ENCODE measurements around the gene B4GALT6. TPM values are rescaled to one million over a fixed set of nuclear protein-coding genes. Genes with fewer than 3 reads are reported as not detected.

The B4GALT6 gene
- total RNA-seq (2021; fragmentation: NEBNext Ultra II Directional; extraction: Animal tissue kit (Norgen Biotek cat#: 25700)) (37.9 and 41.5 TPM in 2 replicates), polyA plus RNA-seq (2011; rRNA removed) (4.3 and 6.3 TPM in 2 replicates), polyA minus RNA-seq (2011; rRNA and poly(A)+ RNA removed) (17.3 and 20.4 TPM in 2 replicates)
- polyA plus RNA-seq (2011; cell fraction: cytosol; rRNA removed) = 6.1 TPM
- polyA plus RNA-seq (2011; cell fraction: nucleus; rRNA removed) = 13.3 TPM
- 9.5 to 17.6 TPM (median 13.1 TPM) in 4 replicates for polyA plus RNA-seq (2012, experiment 1 of 2)
- polyA plus RNA-seq (2012, experiment 2 of 2) = 1.9 TPM
- polyA plus RNA-seq (2013, experiment 1 of 2) = 42.4 TPM
- polyA plus RNA-seq (2013, experiment 2 of 2) = 41.4 TPM
- 13.8 TPM for polyA minus RNA-seq (2011; cell fraction: cytosol; rRNA and poly(A)+ RNA removed)
- 32.3 TPM for polyA minus RNA-seq (2011; cell fraction: nucleus; rRNA and poly(A)+ RNA removed)
- long read RNA-seq, experiment 1, partial matches to known transcripts = 4 of 31 reads
- long read RNA-seq, experiment 1, other reads (novel, unspliced or antisense) = 23 of 31 reads
- long read RNA-seq, experiment 2, partial matches to known transcripts = 2 of 3 reads
- long read RNA-seq, experiment 2, other reads (novel, unspliced or antisense) = 1 of 3 reads

DNA sequence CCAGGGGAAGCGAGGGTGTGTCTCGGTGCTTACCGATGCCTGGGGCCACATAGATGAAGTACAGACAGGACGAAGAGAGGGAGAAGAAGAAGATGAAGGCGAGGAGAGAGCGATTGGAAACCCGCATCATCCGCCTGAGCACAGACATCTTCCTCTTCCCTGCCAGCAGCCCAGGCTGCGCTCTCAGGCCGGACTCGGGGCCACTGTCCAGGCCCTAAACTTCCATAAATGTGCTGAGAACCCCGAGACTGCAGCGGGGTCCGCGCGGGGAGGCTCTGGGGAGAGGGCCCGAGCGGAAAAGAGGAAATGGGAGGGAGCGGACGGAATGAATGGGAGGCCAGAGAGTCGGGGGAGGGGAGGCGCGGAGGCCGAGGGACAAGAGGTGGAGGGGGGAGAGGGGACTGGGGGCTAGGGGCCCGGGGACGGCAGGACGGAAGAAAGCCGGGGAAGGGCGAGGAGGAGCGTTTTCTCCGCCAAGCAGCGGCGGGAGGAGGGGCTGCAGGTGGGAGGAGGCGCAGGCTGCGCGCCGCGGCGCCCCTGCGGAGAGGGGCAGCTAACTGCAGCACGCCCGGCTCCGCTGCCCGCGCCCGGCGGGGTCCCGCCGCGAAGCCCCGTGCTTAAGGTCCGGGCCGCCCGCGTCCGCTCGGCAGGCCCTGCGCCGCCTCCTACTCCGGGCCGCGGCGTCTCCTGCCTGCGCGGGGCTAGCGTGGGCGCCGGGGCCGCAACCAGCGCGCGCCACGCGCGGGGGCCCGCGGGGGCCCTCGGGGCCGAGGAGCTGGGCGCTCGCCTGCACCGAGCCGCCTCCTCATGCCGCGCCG is at the start of gene B4GALT6:
Gene B4GALT6 (minus strand): TSS at position 303 of the 818 bp plus-strand sequence. CDS start 155 bp downstream, at position 148.
- H3K23ac ChIP-seq (ENCODE audit: insufficient read length) = no peak within 1 kb of the TSS
- no peak within 1 kb of the TSS for H4K5ac ChIP-seq (ENCODE audit: insufficient read length, low read depth, low read length)
- H4K8ac ChIP-seq (ENCODE audit: extremely low read depth, insufficient read depth, low read length) = peak within 1 kb of the TSS; percentile 92; the same call in 1 of the 2 replicates
- FAIRE-seq (no peak), DNase-seq (ENCODE audit: low read depth in 1 of 2, low spot score in 2 of 2) (peak; percentile 34 to 79)
- peaks cover 11% of the 10 kb centered on the region for H3K79me1 ChIP-seq (ENCODE audit: low read depth, low read length)
- no peaks in the 10 kb centered on the region for H3K36me3 ChIP-seq (ENCODE audit: control insufficient read depth in 2 of 4, insufficient read depth in 4 of 4, low read length in 3 of 4)
- H3K27ac ChIP-seq (ENCODE audit: low read depth, low read length) = peak within 1 kb of the TSS; percentile 79; the same call in 1 of the 2 replicates
- no peak within 1 kb of the TSS for H2BK120ac ChIP-seq (replicated peaks; ENCODE audit: low read depth, low read length)
- H4K91ac ChIP-seq (replicated peaks; ENCODE audit: insufficient read length, low read length) = peak within 1 kb of the TSS; percentile 72
- no peak within 1 kb of the TSS for H2BK12ac ChIP-seq (ENCODE audit: low read depth, low read length)
- peaks cover 10% of the 10 kb centered on the region for H3K23me2 ChIP-seq (ENCODE audit: low read depth, low read length)
- H2AK5ac ChIP-seq (ENCODE audit: low read depth, low read length) = no peak within 1 kb of the TSS
- peaks cover 5 to 47% of the 10 kb centered on the region in 2 experiments; a peak in 3 of 4 replicates for H3K79me2 ChIP-seq (ENCODE audit: control insufficient read depth in 1 of 2, insufficient read depth in 2 of 2, low read length in 2 of 2)
- peak within 1 kb of the TSS; percentile 25; the same call in 1 of the 2 replicates for H2BK5ac ChIP-seq (ENCODE audit: low read depth, low read length)
- peaks cover 0 to 1% of the 10 kb centered on the region in 2 experiments for H4K20me1 ChIP-seq (replicated peaks in 1 of 2; ENCODE audit: control insufficient read depth in 1 of 2, insufficient read depth in 2 of 2, low read length in 2 of 2)
- H3K9me3 ChIP-seq (ENCODE audit: insufficient read depth in 2 of 2, low read depth in 1 of 2, low read length in 1 of 2) = no peaks in the 10 kb centered on the region
- no peaks in the 10 kb centered on the region for H3K27me3 ChIP-seq (replicated peaks in 1 of 4; ENCODE audit: control insufficient read depth in 3 of 4, extremely low read depth in 1 of 4, insufficient read depth in 3 of 4, low read length in 3 of 4)
- ChIA-PET CTCF (ENCODE audit: partially characterized antibody) (interaction anchor here (0.6 to 0.8 kb wide), 2 partner anchors 10 to 19 kb away, joined by 3 to 4 read pairs; no protein-coding TSS in a partner anchor), POLR2A (ENCODE audit: partially characterized antibody) (interaction anchor here (0.5 to 1.7 kb wide), 7 partner anchors 12 to 785 kb away, joined by 3 to 7 read pairs (median 4); partner anchors contain the start of gene TRAPPC8)
- no peak within 1 kb of the TSS for H2BK20ac ChIP-seq (ENCODE audit: low read length)
- 3% methylated on average over 41 of the region's 86 CpGs; no CpG with 5 or more reads in 1 of the 2 experiments for WGBS, 2 experiments (ENCODE audit: extremely low coverage in 1 of 2, insufficient coverage in 1 of 2, insufficient read length in 1 of 2, insufficient replicate concordance in 2 of 2, low coverage in 1 of 2, low lambda C conversion rate in 2 of 2, missing lambda C conversion rate in 1 of 2)
- H3K4ac ChIP-seq (replicated peaks; ENCODE audit: insufficient read length, low read depth, low read length) = no peak within 1 kb of the TSS
- H2BK15ac ChIP-seq (ENCODE audit: low read length) = no peak within 1 kb of the TSS
- peak within 1 kb of the TSS; percentile 79 to 94 (median 81) for H3K4me3 ChIP-seq (ENCODE audit: extremely low read depth in 1 of 4, insufficient read depth in 2 of 4, low read depth in 3 of 4, low read length in 4 of 4)
- 0 out of 2 replicates have a peak within 1 kb of the TSS, but pooled peaks have one; percentile 6 for H2AFZ ChIP-seq (ENCODE audit: low read length)
- peak within 1 kb of the TSS; percentile 83 to 92 for H3K4me2 ChIP-seq (ENCODE audit: insufficient read depth in 1 of 2, low read depth in 2 of 2, low read length in 2 of 2)
- peaks cover 13 to 22% (median 15%) of the 10 kb centered on the region in 4 experiments; a peak in 6 of 7 replicates for H3K4me1 ChIP-seq (replicated peaks in 1 of 4; ENCODE audit: control insufficient read depth in 3 of 4, insufficient read depth in 4 of 4, low read length in 3 of 4)
- peak within 1 kb of the TSS; percentile 45 to 96 (median 60); a peak in 6 of 7 replicates for H3K9ac ChIP-seq (replicated peaks in 1 of 4; ENCODE audit: extremely low read depth in 1 of 4, low read depth in 3 of 4, low read length in 3 of 4)
- no peak within 1 kb of the TSS for H3K14ac ChIP-seq (ENCODE audit: insufficient read length)
- peak within 1 kb of the TSS; percentile 60 for H3K56ac ChIP-seq (replicated peaks; ENCODE audit: insufficient read length, low read depth, low read length)
- H3K18ac ChIP-seq (ENCODE audit: extremely low read depth, low read length) = peak within 1 kb of the TSS; percentile 63; the same call in 1 of the 2 replicates
- 0 out of 2 replicates have a peak, but pooled peaks have one; percentile 39 for TF ChIP-seq TAF1 (IDR thresholded peaks at IDR 0.05; ENCODE audit: low read depth, low read length)
- no peak for TF ChIP-seq MAX (IDR thresholded peaks at IDR 0.05)
- no peak for TF ChIP-seq GABPA (IDR thresholded peaks at IDR 0.05; ENCODE audit: borderline replicate concordance, insufficient read depth, low read length)
- TF ChIP-seq KDM1A (IDR thresholded peaks at IDR 0.05; ENCODE audit: borderline replicate concordance, low read length) = no peak
- no peak for TF ChIP-seq GTF2F1 (IDR thresholded peaks at IDR 0.05; ENCODE audit: borderline replicate concordance, low read depth, low read length)
- TF ChIP-seq SIN3A (conservative IDR thresholded peaks at IDR 0.05 in 1 of 2, IDR thresholded peaks at IDR 0.05 in 1 of 2; ENCODE audit: low read depth in 1 of 2, low read length in 2 of 2) = 0 out of 4 replicates have a peak, but pooled peaks have one; percentile 39 to 56
- no peak for TF ChIP-seq BRCA1 (IDR thresholded peaks at IDR 0.05; ENCODE audit: low read depth, low read length)

Measured in H1 (cell line).